Body of pancreas (tissue), 4 donors: ENCODE measurements around the gene SPDYE1.
"Not testable (repeated sequence)": the region's sequence is repeated elsewhere in the genome, so short reads cannot be mapped to it uniquely, and the experiment has no call there.

ENCODE experiments used
- POLR2A ChIP-seq, 3 donors: fragments of 450-650 bp; IDR thresholded peaks; one replicate each; pipeline ENCODE4 v1.6.1; 2016; ENCODE audit warnings: antibody characterized with exemption in 3 of 3, mild to moderate bottlenecking in 2 of 3
- TF ChIP-seq, protein P1 (sequence below), 7 experiments: fragments of 450-650 bp in 4 of 7; fragments of 200-600 bp in 3 of 7; sonication (generic) in 3 of 7; IDR thresholded peaks; one replicate each; pipeline ENCODE4 v1.5.1; 2016 to 2019; ENCODE audit warnings: antibody characterized with exemption in 7 of 7

DNA sequence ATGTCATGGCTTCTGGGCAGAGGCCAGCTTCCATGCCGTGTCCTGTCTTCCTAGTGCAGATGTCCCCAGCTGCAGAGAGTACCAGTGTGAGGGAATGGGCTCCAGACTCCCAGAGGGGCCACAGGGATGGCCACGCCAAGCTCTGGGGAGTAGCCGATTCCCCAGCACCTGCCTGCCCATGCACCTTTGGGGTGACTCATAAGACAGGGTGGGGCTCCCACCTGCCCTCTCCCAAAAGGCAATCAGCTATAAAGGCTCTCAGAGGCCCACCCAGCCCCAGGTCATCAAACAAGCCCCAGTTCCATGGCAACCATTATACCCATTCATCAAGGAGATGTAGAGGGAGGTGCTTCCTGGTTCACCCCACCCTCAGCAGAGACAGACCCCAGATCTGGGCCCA lies at the start of gene SPDYE1:
- TF ChIP-seq, protein P1, sequence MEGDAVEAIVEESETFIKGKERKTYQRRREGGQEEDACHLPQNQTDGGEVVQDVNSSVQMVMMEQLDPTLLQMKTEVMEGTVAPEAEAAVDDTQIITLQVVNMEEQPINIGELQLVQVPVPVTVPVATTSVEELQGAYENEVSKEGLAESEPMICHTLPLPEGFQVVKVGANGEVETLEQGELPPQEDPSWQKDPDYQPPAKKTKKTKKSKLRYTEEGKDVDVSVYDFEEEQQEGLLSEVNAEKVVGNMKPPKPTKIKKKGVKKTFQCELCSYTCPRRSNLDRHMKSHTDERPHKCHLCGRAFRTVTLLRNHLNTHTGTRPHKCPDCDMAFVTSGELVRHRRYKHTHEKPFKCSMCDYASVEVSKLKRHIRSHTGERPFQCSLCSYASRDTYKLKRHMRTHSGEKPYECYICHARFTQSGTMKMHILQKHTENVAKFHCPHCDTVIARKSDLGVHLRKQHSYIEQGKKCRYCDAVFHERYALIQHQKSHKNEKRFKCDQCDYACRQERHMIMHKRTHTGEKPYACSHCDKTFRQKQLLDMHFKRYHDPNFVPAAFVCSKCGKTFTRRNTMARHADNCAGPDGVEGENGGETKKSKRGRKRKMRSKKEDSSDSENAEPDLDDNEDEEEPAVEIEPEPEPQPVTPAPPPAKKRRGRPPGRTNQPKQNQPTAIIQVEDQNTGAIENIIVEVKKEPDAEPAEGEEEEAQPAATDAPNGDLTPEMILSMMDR (IDR thresholded peaks at IDR 0.05): not testable (repeated sequence)
- not testable (repeated sequence) for TF ChIP-seq POLR2A (IDR thresholded peaks at IDR 0.05)
